SK-N-MC (cell line): Measurements from ENCODE around the gene MMS19.

ENCODE experiments used
- EZH2 ChIP-seq: fragments of 200-600 bp; sonication (generic); IDR thresholded peaks from one replicate; pipeline ENCODE4 v1.6.1; 2017; ENCODE audit warnings: antibody characterized with exemption
- FOXP2 ChIP-seq: optimal IDR thresholded peaks from 2 replicates; pipeline ENCODE3; 2011; ENCODE audit warnings: mild to moderate bottlenecking, moderate library complexity; ENCODE audit not compliant: insufficient read depth; ENCODE audit errors: extremely low read length, control extremely low read depth
- POLR2AphosphoS5 ChIP-seq: IDR thresholded peaks from 2 replicates; pipeline ENCODE4 v1.6.1; 2012; ENCODE audit warnings: mild to moderate bottlenecking, low read depth, low read length, borderline replicate concordance

DNA sequence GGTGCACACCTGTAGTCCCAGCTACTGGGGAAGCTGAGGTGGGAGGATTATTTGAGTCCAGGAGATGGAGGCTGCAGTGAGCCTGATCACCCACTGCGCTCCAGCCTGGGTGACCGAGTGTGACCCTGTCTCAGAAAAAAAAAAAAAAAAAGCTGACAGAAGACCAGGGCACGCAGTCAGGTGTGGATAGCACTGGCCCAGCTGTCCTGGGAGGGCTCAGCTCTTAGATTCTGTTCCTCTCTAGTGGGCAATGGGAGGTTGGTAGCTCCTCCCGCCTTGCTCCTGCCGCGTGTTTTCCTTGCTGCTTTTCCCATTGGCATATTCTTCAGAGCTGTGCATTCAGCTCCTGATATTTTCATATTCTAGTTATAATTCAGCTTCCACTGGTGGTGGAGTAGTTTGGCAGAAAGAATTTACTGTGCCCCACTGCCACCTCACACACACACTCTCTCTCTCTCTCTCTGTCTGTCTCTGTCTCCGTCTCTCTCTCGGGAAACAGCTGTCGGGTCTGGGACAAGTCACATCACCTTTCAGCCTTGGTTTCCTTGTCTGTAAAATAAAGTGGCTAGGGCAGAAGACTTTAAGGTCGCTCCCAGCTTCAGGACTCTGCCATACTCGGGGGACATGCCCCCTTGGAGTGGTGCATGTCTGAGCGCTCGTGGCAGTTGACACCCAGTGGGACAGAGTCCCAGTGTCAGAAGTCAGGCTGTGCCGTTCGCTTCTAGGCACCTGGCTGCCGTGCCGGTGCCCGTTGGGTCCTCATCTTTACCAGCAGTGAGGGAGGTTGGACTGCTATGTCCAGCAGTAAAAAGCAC, 48.4 kb upstream of the MMS19 start:
- no peak for TF ChIP-seq EZH2
- TF ChIP-seq FOXP2 = no peak
- TF ChIP-seq POLR2AphosphoS5 = no peak
